HG02885 (cell line): ENCODE measurements around the gene MBNL2.

Experiments
- ATAC-seq: cut with Tn5 transposase; IDR thresholded peaks from one replicate; pipeline ENCODE4 v1.9.1; 2021; ENCODE audit warnings: mild to moderate bottlenecking; ENCODE audit not compliant: unreplicated experiment, poor library complexity

Gene MBNL2

DNA sequence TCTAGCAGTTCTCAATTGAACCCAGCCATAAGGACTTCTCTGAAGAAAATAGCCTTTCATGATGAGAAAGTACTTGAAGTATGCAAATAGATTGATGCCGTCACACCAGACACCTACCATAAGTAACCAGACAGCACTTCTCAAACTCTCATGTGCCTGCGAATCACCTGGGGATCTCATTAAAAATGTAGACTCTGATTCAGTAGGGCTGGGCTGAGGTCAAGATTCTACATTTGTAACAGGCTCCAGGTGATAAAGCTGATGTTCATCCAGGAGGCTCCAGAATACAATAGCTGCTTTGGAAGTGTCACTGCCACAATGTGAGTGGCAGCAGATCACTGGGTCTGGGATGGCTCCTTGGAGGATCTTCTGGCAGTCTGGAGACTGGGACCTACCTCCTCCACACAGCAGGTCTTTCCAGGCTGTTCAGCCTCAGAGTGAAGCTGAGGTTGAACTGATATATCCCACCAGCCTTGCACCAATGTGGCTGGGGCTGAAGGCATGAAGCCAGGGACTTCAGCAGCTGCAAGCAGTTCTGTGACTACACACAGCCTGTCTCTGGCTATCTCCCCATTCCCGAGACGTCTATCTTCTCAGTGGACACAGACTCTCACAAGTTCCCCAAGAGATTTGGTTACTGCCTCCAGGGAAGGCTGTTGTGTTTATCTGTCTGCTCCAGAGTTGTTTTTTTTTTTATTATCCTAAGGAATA lies 9.1 kb downstream of the MBNL2 start:
- no peak for ATAC-seq

DNA sequence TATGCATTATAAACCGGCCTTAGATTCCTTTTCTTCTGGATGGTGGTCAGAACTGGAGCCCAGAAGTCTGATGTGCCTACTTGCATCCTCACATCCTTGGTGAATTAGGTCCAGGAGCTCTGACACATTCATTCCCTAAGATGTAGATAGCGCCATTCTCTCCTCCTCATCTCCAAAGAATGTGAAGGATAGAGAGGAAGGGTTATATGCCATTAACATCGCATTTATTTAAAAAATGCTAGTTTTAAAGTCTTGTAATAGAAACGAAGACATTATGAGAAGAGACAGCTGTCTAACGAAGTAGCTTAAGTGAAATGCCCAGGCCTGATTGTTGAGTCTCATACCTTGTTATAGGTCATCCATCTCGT lies 9.7 kb downstream of the MBNL2 start:
- ATAC-seq: no peak

DNA sequence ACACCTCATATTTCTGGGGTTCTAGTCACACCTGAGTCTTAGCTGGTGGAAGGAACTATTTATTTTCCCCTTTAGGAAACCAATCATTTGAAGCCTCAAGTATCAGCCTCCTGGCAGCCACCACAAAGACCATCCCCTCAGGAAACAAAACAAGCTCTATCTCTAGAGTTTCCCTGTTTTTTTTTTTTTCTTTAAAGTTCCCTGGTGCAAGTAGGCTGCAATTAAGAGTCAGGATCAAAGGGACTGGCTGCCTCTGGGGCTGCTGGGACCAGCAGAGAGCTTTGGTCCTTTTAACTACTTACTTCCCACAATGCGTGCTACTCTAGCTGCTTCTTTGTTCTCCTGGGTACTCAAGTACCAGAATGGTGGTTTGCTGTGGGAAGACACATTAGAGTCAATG lies 11.4 kb downstream of the MBNL2 start:
- ATAC-seq: no peak

DNA sequence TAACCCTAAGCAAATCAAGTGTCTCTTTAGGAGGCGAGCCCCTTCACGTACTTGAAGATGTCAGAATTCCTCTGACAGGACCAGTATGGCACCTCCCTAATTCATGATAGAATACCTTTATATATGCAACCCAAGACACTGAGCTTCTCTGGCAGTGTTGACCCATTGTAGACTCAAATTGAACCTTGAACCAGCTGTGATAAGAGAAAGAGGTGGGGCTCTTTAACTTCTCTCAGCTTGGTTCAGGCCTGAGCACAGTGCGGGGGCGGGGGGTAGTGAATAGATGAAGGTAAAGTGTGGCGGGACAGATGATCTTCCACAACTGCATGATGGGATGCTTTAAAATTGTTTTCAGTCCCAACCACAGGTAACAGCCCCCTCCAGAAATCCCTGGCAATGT lies 12.1 kb downstream of the MBNL2 start:
- ATAC-seq: no peak

DNA sequence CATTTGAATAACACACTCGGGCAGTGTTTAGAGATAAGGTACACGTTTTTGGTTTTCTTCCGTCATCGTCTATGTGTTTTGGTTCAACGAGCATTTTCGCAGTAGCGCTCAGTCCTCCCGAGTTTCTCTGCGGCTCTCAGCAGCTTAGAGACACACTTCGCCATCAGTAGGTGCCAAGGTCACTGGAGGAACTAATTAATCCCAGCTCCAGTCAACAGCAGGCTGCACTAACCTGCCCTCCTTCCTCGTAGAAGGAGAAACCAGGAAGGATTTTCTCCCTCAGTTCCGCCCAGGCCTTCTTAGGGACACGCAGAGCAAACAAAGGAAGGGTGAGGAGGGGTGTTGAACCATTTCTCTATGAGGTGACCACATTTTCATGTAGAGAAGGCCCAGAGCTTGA lies 12.6 kb downstream of the MBNL2 start:
- no peak for ATAC-seq

DNA sequence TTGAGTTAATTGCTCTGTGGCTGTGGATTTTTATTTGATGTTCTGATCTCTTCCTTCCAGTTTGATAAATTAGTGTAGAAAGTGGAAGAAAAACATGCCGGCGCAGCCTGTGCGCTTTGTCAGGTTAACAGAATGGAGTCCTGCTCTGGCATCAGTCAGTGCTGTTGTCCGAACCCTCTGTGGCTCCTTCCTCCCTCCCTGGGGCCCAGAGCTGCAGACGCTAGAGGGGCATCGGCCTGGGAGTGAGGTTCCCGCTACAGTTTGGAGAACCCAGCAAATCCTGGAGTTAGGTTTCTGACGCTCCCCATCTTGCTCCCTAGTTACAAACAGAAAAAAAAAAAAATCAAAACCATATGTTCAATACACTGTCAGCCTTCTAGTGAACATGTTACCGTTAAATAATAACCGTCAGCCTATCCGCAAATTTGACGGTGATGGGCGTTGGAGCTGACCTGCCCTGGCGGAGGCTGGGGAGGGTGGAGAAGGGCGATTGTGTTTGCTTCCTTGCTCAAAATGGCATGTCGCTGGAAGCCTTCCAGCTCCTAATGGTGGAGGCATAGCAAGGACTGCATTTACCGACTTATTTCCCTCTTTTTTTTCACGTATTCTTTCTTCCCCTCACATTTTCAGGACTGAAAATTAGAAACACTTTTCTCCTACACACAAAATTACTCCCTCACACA lies 13.6 kb downstream of the MBNL2 start:
- ATAC-seq: no peak

DNA sequence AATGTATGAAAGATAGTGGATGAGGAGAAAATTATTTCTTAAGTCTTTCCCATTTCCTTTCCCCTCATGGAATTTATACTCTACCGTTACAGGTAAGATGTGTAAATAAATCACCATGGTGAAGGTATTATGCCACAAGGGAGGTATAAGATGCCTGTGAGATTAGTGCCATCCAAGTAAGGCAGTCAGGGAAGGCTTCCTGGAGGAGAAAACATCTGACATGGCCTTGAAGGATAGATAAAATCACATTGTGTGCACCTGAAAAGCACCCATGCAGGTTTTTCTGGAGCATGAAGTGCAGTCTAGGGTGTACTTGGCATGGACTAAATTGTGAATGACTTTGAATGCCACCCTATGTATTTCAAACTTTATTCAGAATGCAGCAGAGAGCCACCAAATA lies 15.3 kb downstream of the MBNL2 start:
- ATAC-seq: no peak

DNA sequence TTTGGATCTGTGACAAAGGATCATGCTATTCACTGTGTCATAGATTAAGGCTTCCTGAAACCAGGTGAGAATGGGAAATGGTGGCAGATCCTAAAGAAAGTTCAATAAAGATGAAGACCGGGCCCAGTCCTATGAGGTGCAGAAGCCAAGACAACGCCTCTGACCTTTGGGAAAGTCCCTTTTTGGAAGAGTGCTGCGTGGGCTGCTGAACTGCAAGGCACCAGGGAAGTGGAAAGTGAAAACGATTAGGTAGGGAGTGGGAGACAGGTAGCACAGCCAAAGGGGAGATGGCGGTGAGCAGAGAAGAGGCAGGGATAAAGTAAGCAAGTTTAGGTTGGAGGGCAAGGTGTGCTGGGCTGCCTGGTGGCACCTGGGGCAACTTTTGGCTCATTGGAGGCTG lies 16.3 kb downstream of the MBNL2 start:
- ATAC-seq: no peak

DNA sequence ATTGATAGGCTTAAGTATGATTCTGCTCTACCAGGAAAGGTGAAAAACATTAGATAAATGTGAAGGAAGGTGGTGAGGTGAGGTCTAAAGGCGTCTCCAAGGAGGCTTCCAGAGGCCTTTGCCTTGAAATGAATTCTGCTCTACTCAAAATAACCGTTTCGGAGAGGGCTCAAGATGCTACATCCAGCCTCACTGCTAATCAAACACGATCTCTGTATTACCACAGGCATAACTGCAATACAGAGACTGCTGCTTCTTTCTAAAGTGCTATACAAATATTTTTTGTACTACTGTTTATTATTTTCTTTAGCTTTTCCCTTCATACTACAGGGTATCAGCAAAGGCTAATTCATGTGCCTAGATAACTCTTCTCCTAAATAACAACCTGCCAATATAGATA lies 16.8 kb downstream of the MBNL2 start:
- ATAC-seq: no peak

DNA sequence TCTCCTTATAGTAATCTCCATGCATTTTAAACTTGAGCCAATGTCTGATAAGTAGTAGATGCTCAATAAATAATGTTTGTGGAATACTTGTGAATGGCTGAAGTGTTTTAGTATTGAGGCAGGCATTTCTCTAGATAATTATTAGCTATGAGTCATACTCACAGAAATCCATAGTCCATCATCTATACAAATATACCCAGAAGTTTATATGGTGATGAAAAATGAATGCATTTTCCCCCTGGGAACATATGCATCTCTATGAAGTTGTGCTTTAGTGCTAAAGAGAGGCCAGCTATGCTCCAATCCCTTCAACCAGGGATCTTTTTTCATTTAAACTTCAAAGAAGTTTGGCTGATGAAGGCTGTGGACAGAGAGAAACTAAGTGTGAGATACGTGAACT lies 17.2 kb downstream of the MBNL2 start:
- no peak for ATAC-seq

DNA sequence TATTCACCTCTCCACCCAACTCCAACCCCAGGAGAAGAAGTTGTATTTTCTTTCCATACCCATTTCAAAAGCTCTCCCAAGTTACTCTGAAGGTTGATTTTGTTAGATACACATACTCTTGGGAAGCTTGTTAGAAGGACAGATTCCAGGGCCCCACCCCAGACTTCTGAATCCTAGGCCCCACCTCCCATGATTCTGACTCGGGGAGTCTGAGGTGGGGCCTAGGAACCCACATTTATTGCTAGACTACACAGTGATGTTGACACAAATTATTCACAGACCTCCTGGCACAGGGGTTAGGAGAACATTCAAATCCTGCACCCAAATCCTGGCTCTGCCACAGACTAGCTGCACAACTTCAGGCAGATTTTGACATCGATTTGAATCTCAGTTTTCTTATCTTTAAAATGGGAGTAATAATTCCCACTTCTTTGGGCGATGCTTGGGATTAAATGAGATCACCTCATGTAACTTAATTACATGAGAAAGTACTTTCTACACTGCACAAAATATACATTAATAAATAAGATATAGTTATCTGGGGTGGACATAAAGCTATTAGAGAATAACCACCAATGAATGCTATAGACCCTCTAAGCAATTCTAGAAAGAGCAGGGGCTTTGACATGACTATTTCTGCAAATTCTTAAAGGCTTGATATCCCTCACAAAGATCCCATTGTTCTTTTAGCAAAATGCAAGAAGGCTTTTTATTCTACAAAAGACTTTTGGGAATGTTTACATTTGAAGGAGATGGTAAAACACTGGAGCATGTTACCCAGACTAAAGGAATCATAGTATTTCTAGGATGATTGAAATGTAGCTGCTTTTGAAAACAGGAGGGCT lies 18.0 kb downstream of the MBNL2 start:
- ATAC-seq: no peak

DNA sequence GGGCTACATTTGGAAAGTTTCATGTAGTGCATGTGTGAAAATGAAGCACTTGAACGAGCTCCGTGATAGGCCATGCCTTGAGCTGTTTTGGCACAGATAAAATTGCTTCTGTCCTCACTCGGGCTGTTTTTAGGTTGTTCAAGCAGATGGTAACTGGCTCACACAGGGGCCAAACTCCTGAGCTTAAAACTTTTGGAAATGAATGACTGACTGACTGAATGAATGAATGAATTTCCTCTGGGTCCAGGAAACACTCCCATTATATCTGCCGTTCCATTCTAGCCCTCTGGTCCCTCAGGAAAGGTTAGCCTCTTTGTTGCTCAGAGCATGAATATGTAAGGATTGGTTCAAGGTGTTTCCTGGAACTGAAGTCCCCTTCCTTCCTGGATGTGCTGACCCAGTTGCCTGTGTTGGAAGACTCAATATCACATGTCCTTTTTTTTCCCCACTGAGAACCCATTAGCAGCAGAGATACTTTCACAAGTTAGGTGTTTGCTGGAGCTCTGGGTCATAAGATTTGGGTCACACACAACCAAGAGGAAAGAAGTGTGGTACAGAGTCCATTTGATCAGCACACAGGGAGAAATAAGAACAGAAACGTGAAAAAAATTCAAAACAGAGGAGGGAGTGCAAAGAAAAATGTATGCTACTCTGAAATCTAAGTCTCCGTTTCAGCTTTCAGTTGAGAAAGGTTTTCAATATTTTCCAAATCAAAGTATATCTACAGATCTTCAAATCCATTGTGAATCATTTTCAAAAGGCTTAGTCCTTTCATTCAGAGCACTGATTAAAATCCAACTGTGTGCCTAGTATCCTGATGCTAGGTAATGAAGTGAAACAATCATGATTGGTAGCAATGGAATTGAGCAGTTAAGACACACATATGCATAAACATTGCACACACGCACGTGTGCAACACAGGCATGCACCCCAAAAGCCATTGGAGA lies 18.9 kb downstream of the MBNL2 start:
- ATAC-seq: no peak

DNA sequence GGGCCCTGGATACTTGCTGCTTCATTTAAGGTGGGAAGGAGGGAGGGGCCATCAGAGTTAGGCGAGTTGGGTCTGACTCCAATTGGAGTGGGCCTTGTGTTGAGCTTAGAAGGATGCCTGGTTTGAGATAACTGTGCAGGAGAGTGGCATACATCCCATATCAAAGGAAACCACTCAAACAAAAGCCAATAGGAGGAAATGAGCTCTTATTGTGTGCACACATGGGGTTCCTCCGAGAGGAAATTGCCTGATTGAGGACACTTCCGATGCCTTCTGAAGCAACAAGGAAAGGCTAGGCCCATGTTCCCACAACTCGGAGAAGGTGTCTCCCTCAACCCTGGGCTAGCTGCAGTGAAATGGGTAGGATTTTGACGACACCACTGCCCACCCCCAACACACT lies 19.6 kb downstream of the MBNL2 start:
- no peak for ATAC-seq

DNA sequence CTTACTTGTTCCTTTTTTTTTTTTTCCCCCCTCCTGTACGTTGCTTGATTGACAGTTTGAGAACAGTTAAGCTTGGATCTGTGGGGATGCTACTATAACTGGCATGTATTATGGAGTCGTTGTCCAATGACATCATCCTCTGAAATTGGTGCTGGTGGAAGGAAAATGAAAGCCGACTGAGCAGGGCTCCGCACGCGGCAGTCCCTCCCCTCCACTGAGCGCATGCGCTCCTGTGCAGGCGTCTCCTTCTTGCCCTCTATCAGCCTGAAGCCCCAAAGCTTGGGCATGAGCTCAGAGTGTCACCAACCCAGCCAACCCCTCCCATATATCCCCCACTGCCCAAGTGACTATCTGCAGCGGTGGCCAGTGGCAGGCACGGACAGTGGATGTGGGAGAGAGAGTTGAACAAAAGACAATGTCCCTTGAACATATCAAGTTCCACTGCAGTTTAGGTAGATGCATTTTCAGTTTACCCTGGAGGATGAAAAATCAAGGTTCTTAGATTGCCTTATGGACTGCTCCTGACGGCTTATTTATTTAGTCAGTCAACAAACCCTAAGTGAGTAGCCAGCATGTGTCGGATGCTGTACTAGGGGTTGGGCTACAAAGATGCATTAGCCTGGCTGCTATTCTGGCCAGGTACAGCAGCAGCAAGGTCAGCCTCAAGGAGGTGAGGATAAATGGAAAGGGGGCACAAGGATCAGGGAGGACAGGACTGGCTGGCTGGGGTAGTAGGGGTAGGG lies 20.8 kb downstream of the MBNL2 start:
- no peak for ATAC-seq

DNA sequence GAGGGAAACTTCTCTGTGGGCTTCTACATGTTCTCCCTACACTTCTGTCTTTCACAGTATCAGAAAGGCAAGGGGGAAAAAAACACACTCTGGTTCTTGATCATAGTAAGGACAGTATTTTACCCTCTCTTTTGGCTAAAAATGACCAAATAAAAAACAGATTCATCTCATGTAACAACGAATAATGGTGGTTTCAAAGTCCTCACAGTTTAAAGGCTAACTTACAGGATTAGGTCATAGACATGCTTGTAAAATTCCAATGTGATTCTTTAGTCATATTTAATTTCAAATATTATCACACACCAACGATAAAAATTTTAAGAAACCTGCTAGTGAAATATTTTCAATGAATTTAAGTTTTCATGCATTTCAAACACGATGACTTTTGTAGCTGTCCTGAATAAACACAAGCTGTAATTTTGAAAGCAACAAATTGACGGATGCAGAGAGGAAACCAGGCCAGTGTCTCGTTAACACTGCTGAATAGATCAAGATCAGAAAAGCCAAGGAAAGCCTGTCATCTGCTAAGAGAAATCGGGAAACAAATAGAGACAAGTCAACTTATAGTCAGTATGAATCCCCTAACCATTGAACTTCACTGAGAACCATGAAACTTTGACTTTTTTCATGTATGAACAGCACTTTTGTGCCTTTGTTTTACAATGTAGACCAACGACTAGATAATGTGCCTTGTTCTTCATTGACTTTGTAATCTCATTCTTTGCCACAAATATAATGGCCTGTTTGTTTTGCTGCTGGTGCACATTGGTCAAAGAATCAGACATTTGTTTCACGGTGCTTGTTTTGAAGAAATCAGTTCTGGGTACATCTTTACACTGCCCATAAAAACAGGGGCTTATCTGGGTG lies 22.0 kb downstream of the MBNL2 start:
- no peak for ATAC-seq

DNA sequence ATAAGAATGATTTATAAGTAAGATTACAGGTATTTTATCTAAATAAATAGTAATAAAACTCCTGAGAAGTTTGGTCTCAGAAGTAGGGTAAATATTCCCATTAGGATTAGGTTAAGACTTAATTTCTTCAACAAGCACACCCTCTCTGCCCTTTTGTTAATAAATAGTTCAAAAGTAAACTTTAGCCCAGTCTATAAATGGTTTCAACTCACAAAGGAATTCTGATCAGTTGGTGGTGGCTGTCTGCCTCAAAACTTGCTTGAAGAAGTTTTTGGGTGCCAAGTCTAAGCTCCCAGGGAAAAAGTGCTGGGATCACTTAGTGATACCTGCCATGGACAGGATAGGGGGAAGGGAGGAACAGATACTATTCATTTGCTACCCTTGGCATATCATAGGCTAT lies 22.9 kb downstream of the MBNL2 start:
- ATAC-seq: no peak

DNA sequence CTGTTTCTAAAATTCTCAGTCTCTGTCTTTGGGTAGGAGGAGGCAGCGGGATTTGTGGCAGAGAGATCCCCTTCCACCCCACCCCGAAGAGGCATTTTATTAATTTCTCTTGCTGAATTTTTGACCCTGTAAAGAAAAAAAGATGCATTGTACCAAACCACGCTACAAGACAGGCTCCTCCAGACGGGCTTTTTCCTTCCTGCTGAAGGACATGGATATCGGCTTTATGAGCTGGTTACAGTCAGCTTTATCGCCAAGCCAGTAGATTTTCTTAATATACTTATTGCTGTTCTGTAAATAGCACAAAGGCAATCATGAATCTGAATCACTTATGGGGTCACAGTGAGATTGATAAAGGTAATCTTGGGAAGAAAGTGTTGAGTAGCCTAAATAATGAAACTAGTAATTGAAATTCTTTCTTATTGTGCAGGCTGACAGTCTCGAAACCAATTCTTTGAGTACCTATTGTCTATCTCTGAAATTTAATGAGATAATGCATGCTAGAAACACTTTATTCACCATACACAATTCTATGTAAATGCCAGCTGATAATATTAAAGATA lies 24.5 kb downstream of the MBNL2 start:
- no peak for ATAC-seq

DNA sequence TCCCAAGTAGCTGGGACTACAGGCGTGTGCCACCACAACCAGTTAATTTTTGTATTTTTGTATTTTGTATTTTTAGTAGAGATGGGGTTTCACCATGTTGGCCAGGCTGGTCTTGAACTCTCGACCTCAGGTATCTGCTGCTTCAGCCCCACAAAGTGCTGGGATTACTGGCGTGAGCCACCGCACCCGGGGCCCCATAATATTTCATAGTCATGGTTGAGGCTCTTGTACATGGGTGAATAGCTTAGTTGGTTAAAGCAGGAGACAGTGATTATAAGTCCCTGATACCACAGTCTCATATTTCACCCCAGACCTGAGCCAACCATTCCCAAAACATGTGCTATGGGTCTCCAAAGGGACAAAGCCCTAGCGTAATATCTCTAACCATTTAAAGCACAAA lies 26.1 kb downstream of the MBNL2 start:
- no peak for ATAC-seq
